Epithelial cell of esophagus (primary cell): ENCODE results near the gene SLC4A2.
A peak's percentile ranks its signal among the peaks of the same experiment; 100 is the strongest.

Source experiments
- DNase-seq: peaks from one replicate; pipeline ENCODE4 v3.0.0; 2010; ENCODE audit warnings: low read depth
- H3K4me3 ChIP-seq: 2 replicates; pipeline ENCODE4 v1.5.1; 2011; ENCODE audit warnings: mild to moderate bottlenecking, low read length, control low read depth
- CTCF ChIP-seq: IDR thresholded peaks from 2 replicates; pipeline ENCODE4 v1.5.1; 2011; ENCODE audit warnings: low read depth, mild to moderate bottlenecking, low read length, control low read depth, inconsistent platforms; ENCODE audit not compliant: insufficient read depth; ENCODE audit errors: missing control alignments

Gene SLC4A2

GRCh38 chr7:151017370-151017952, 41.9 kb upstream of the SLC4A2 start:
- no peak for DNase-seq
- H3K4me3 ChIP-seq: no peak overlapping the region
- no peak for TF ChIP-seq CTCF

DNA sequence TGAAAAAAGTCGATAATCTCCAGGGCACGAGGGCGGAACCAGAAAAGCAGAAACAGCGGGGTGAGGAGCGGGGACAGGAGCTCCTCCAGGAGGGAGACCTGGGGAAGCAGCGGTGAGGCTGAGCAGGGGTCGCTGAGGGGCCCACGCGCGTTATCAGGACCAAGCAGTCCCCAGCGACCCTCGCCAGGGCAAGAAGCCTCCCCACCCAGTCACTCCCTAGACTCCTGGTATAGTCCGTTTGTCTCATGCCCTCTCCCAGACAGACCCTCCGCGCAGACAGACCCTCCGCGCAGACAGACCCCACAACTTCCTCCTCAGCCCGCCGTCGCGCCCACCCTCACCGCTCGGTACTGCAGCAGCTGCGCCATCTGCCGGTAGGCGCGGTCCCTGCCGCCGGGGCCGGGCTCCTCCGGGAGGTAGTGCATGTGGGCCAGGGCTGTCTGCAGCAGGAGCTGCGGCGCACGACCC, 41.4 kb upstream of the SLC4A2 start:
- peak; percentile 51 for DNase-seq

DNA sequence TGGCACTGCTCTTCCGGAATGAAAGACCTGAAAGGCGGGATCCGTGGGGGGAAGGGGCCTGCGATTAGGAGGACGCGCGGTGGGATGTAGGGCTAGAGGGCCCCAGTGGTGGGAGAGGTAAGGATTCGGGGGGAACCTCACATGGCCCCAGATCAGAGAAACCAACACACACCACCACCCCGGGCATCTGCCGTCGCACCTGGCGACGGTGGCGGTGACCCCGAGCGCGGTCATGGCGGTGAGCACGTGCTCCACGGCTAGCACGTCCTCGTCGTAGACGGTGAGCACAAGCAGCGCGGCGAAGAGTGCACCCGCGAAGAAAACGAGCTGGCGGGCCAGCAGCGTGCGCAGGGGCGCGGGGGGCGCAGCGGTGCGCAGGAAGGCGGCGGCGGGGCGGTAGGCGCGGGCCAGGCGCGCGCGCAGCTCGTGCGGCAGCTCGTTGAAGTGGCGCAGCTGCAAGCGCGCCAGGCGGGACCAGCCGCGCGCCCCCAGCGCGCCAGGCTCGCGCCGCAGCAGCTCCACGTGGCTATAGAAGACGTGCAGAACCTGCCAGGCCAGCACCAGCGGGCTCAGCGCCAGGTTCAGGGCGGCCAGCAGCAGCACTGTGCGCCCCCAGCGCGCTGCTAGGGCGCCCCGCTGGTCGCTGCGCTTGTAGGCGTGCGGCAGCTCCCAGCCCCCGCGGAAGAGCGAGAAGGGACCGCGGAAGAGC, 40.8 kb upstream of the SLC4A2 start:
- peak overlapping the region; percentile 4 for H3K4me3 ChIP-seq
- TF ChIP-seq CTCF: no peak
- peak; percentile 48 for DNase-seq

More for the DNA sequence above, 41.4 kb upstream of the SLC4A2 start:
- peak; percentile 74 for TF ChIP-seq CTCF
- H3K4me3 ChIP-seq: no peak overlapping the region

- TF ChIP-seq CTCF: no peak
- no peak for DNase-seq
- no peak overlapping the region for H3K4me3 ChIP-seq
Measured at GRCh38 chr7:151019130-151019447, 40.3 kb upstream of the SLC4A2 start.

- no peak for TF ChIP-seq CTCF
- no peak overlapping the region for H3K4me3 ChIP-seq
- no peak for DNase-seq
Measured at GRCh38 chr7:151020231-151020630, 39.2 kb upstream of the SLC4A2 start.

DNA sequence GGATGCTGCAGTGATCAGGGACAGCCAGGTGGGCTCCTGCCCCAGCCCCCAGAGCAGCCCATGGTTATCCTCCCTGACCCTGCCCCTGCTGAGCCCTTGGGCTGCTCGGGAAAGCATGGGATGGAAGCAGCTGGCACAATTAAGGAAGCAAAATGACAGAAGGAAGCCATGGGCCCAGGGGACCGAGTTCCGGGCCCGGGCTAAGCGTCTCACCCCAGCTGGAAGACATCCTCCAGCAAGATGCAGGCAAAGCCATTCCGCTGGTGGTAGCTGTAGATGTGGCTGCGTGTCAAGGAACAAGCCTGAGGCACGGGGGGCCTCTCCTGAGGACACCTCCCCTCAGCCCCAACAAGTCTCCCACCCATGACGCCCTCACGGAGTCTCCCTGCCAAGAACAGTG, 36.2 kb upstream of the SLC4A2 start:
- no peak for TF ChIP-seq CTCF
- no peak overlapping the region for H3K4me3 ChIP-seq
- DNase-seq: no peak

- no peak within 1 kb of the TSS for H3K4me3 ChIP-seq
- no peak for TF ChIP-seq CTCF
- DNase-seq: peak; percentile 43
Measured at GRCh38 chr7:151024435-151025056, 34.8 kb upstream of the SLC4A2 start, which contains the start of gene ATG9B. TSS of gene ATG9B (minus strand) at chr7:151024494. CDS start at chr7:151024423, 71 bp downstream.
